Upper lobe of left lung (tissue), 4 donors: Measurements from ENCODE around the gene CCDC33.

Source experiments
- CTCF ChIP-seq, 6 experiments: fragments of 450-650 bp in 4 of 6; fragments of 200-600 bp in 2 of 6; sonication (generic) in 2 of 6; IDR thresholded peaks; one replicate each; pipeline ENCODE4 v1.5.1; 2016 to 2019; ENCODE audit warnings: antibody characterized with exemption in 6 of 6
- EP300 ChIP-seq, 4 donors: sonication (generic); formaldehyde crosslinking; IDR thresholded peaks; one replicate each; pipeline ENCODE4 v1.5.1; 2017; ENCODE audit warnings: antibody characterized with exemption in 4 of 4, control low read depth in 2 of 4
- POLR2A ChIP-seq, 4 donors: fragments of 450-650 bp; IDR thresholded peaks; one replicate each; pipeline ENCODE4 v1.5.1; 2016 to 2017; ENCODE audit warnings: antibody characterized with exemption in 4 of 4, mild to moderate bottlenecking in 2 of 4

GRCh38 chr15:74240897-74241614, 4.9 kb downstream of the CCDC33 start:
- TF ChIP-seq CTCF (IDR thresholded peaks at IDR 0.05) (no peak), POLR2A (IDR thresholded peaks at IDR 0.05) (no peak), EP300 (IDR thresholded peaks at IDR 0.05) (no peak)
